ENCODE measurements around the gene ACAA1.
"Not testable (repeated sequence)": the region's sequence is repeated elsewhere in the genome, so short reads cannot be mapped to it uniquely, and the experiment has no call there.

The ACAA1 gene

DNA sequence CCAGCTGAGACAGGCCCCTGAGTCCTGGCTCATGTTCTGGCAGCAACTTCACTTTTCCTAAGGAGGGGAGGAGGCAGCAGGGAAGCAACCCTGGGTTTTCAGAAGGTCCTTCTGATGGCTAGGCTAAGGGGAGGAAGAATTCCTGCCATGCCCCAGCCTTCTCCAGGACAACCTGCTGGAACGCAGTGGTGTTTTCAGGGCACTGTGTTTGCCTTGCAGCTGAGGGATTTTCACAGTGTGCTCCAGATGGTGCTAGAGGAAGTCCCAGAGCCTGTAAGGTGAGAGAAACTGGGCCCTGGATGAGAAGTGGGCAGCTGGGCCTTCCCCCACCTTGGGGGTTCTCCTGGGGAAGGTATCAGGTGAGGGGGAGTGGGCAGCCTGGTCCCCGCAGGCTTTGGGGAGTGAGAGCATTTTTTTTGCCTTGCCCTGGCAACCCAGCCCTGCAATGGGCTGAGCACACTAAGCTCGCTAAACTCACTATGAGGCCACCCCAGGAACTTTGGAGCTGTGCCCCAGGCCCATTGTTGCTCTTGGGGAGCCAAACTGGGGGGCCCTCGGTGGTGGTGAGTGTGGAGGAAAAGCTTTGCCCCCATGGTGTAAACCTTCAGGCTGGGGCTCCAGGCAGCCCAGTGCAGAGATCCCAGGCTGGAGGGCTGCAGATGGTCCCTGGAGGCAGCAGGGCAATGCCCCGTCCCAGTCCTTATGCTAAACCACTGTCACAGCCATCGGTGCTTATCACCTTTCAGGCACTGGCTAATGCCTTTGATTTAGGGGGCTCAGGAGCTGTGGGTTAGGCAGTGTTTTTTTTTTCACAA, 41.1 kb downstream of the ACAA1 start:
- TF ChIP-seq JUND (IDR thresholded peaks at IDR 0.05; ENCODE audit: low read depth): no peak
- in situ Hi-C loops (cut with HindIII; ENCODE audit: low pct_unique_long_range_greater_than_20kb, low sequenced_read_pairs): no loop called here
- DNase-seq (ENCODE audit: low read depth in 1 of 2, low spot score in 1 of 2): no peak

DNA sequence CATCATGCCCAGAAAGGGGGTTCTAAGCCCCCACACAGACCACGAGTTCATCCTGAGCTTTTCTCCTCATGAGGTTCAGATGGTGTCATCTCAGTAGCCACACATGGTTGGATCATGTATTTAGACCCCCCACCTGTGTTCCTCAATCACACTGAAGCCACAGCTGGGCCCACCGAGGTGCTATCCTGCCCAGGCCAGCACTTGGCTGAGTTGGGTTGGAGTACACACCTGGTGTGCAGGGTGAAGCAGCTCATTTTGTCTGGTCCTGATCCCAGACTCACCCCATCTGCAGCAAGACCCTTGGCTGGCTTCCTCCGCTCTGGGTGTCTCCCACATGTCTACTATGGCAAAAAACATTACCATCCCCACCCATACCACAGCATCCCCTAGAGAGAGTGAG, 41.9 kb downstream of the ACAA1 start:
- in situ Hi-C loops (cut with HindIII; ENCODE audit: low pct_unique_long_range_greater_than_20kb, low sequenced_read_pairs): no loop called here
- no peak for TF ChIP-seq JUND (IDR thresholded peaks at IDR 0.05; ENCODE audit: low read depth)

DNA sequence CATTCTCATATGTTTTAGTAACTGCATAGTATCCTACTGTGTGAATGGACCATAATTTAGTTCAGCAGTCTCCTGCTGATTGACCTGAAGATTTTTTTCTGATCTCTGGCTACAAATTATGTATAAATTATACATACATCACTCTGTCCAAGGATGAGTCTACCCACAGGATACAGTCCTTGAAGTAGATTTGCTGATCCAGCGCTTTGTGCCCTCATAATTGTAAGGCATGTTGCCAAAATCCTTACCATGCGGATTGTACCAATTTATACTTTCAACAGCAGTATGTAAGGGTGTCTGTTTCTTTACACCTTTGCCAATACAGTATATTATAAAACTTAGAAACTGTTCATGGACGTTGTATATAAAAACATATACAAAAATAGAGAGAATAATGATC, 46.5 kb downstream of the ACAA1 start:
- no peak for DNase-seq (ENCODE audit: low read depth in 1 of 2, low spot score in 1 of 2)
- no peak for TF ChIP-seq JUND (IDR thresholded peaks at IDR 0.05; ENCODE audit: low read depth)
- in situ Hi-C loops (cut with HindIII; ENCODE audit: low pct_unique_long_range_greater_than_20kb, low sequenced_read_pairs): no loop called here

More for the DNA sequence above, 41.9 kb downstream of the ACAA1 start:
- no peak for DNase-seq (ENCODE audit: low read depth in 1 of 2, low spot score in 1 of 2)

DNA sequence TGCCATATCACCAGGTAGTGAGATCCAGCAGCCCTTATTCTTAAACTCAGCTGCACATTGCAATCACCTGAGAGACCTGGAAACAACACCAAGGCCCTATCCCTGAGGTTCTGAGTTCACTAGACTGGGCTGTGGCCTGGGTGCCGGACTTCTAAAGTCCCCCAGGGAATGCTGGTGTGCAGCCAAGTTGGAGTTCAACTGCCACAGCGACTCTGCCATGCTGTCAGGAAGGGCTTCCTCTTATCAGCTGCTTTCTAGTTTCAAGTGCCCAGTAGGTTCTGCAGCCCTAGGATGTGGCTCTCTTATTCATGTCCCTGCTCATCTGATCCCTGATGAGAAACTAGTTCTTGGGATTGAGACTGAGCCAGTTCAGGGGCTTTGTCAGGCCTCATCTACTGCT, 47.8 kb downstream of the ACAA1 start:
- no peak for DNase-seq (ENCODE audit: low read depth in 1 of 2, low spot score in 1 of 2)
- TF ChIP-seq JUND (IDR thresholded peaks at IDR 0.05; ENCODE audit: low read depth): no peak
- in situ Hi-C loops (cut with HindIII; ENCODE audit: low pct_unique_long_range_greater_than_20kb, low sequenced_read_pairs): no loop called here

DNA sequence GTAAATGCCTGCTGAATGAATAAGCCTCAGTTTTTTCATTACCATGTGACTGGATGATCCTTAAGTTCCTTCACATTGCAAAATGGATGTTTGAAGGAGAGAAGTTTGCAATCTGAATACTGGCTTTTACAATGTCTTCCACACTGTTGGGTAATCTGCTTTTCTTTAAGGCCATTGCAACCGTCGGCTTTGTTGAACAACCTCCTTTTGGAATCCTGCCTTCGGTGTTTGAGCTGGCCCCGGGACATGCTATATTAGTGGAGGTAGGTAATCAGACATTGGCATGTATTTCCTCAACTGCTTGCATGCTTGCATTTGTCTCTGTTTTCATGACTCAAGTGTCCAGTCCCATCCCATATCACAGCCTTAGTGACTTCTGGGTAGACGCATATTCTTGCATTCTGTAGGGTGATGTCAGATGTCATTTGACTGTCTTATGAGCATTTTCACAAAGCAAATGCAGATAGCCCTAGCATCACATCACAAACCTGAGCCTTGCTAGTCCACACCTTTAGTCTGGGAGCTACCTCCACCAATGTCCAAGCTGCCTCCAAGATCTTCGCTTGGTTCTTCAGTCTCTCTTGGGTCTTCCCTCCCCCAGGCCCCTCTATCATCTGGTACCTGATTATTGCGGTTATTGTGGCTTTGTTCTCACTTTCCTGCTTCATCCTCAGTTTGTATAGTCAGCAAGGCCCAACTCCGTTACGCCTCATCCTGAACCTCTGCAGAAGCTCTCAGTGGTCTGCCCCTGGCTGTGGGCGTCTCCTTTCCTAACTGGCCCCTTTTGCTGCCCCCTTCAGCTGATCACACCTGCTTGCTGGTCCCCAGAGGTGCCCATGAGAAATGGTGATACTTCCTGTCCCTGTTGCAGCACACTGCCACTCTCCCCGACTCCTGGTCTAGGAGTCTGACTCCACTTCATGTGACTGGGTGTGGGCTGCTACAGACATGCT, 48.5 kb downstream of the ACAA1 start:
- DNase-seq (ENCODE audit: low read depth in 1 of 2, low spot score in 1 of 2): no peak
- TF ChIP-seq JUND (IDR thresholded peaks at IDR 0.05; ENCODE audit: low read depth): no peak
- in situ Hi-C loops (cut with HindIII; ENCODE audit: low pct_unique_long_range_greater_than_20kb, low sequenced_read_pairs): no loop called here

DNA sequence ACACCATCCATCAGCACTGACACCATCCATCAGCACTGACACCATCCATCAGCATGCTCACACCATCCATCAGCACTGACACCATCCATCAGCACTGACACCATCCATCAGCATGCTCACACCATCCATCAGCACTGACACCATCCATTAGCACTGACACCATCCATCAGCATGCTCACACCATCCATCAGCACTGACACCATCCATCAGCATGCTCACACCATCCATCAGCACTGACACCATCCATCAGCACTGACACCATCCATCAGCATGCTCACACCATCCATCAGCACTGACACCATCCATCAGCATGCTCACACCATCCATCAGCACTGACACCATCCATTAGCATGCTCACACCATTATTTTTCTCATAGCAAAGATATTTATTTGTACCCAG, 49.6 kb downstream of the ACAA1 start:
- in situ Hi-C loops (cut with HindIII; ENCODE audit: low pct_unique_long_range_greater_than_20kb, low sequenced_read_pairs); DNase-seq (ENCODE audit: low read depth in 1 of 2, low spot score in 1 of 2): not testable (repeated sequence)

DNA sequence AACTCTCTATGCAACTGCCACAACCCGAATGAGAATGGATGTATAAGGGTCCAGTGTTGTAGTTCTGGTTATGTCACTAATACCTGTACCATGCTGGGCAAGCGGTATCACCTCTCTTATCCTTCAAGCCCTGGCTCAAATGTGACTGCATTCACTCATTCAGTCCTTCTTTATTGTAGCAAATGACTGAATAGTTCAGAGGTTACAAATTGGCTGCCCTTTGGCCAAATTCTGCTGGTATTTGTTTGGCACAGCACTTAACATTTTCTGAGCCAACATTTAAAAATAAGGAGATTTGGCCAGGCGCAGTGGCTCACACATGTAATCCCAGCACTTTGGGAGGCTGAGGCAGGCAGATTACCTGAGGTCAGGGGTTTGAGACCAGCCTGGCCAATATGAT, 50.4 kb downstream of the ACAA1 start:
- DNase-seq (ENCODE audit: low read depth in 1 of 2, low spot score in 1 of 2): no peak
- no peak for TF ChIP-seq JUND (IDR thresholded peaks at IDR 0.05; ENCODE audit: low read depth)
- in situ Hi-C loops (cut with HindIII; ENCODE audit: low pct_unique_long_range_greater_than_20kb, low sequenced_read_pairs): no loop called here

DNA sequence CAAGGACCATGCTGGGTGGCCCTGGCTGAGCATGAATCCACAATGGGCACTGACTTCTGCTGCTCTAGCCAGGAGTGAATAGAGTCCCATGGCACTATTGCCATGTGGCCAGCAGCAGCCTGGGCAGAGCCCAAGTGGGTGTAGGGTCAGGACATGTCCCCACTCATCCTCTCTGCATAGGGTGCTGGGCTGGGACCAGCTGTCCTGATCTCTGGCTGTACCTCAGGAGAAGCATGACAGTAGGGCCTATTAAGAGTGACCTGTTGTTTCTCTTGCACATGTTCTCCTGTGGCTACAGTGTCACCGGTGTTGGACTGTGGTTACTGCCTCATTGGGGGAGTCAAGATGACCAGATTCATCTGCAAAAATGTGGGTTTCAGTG, 51.0 kb downstream of the ACAA1 start:
- no peak for TF ChIP-seq JUND (IDR thresholded peaks at IDR 0.05; ENCODE audit: low read depth)
- in situ Hi-C loops (cut with HindIII; ENCODE audit: low pct_unique_long_range_greater_than_20kb, low sequenced_read_pairs): no loop called here
- no peak for DNase-seq (ENCODE audit: low read depth in 1 of 2, low spot score in 1 of 2)

DNA sequence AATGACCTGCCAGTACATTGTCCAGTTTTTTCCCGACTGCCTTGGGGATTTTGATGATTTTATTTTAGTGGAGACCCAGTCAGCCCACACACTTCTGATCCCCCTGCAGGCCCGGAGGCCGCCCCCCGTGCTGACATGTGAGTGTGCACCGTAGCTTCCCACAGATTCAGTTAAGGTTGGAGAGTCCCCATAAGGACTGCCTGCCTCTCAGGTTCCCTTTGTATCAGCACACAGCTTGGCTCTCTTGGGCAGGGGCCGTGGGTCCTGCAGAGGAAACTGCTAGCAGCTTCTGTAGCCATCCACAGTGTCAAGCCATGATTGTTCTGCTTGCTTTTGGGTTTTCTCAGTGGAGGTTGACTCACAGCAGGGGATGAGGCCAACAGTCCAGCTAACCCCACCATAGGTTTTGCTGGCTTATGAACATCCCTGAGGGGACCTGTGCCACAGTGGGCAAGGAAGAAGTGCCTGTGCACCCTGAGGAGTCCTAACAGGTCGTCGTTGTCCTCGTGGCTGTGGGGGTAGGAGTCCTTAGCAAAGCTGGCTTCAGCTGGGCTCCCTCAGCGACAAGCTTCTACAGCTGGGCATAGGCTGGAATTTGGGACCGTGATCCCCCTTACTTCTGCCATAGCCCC, 51.5 kb downstream of the ACAA1 start:
- in situ Hi-C loops (cut with HindIII; ENCODE audit: low pct_unique_long_range_greater_than_20kb, low sequenced_read_pairs): no loop called here
- TF ChIP-seq JUND (IDR thresholded peaks at IDR 0.05; ENCODE audit: low read depth): no peak
- DNase-seq (ENCODE audit: low read depth in 1 of 2, low spot score in 1 of 2): no peak

DNA sequence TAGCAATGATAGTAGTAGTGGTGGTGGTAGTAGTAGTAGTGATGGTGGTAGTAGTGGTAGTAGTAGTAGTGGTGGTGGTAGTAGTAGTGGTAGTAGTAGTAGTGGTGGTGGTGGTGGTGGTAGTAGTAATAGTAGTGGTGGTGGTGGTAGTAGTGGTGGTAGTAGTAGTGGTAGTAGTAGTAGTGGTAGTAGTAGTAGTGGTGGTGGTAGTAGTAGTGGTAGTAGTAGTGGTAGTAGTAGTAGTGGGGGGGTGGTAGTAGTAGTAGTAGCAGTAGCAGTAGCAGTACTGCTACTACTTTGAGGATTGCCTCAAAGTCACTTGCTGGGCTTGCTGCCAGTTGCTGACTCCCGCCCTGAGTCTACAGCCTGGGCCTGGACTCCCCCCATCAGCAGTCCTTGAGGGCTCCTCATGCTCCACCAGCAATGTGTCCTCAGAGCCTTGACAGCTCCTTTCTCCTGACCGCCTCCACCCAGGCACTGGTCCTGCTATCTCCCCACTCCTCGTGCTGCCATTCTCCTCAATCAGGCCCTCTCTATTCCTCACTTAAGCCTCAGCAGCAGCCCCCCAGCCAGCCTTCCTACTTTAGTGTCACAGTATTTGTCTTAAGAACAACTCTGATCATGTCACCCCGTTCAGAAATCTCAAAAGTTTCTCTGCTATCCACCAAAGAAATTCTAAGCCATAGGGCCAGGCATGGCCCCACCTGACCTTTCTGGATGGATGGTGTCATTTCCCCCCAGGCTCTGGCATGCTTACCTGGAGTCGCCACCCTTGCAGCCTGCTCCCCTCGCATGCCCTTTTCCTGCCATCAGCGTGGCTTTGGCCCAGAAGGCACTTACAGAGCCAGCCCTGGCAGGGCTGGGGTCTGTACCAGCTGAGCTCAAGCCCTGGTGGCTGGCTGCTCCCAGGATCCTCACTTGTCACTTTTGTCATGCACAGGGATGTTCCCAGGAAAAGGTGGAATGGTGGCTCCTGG, 52.3 kb downstream of the ACAA1 start:
- peak in 1 of 2 experiments; percentile 57 for DNase-seq (ENCODE audit: low read depth in 1 of 2, low spot score in 1 of 2)
- no peak for TF ChIP-seq JUND (IDR thresholded peaks at IDR 0.05; ENCODE audit: low read depth)
- in situ Hi-C loops (cut with HindIII; ENCODE audit: low pct_unique_long_range_greater_than_20kb, low sequenced_read_pairs): no loop called here

DNA sequence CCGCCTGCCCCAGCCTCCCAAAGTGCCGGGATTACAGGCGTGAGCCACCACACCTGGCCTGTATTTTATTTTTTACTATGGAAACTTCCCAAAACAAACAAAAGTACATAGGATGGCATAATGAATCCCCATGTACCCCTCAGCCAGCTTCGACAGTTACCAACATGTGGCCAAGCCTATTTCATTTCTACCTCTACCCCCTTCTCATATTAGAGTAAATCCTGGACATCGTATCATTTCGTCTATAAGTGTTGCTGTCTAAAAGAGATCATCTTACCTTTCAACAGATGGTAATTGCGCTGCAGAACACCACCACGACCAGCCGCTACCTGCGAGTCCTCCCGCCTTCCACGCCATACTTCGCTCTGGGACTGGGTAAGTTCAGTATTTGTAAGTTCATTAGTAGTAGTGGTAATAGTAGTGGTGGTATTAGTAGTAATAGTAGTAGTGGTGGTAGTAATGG, 53.0 kb downstream of the ACAA1 start:
- no peak for DNase-seq (ENCODE audit: low read depth in 1 of 2, low spot score in 1 of 2)
- TF ChIP-seq JUND (IDR thresholded peaks at IDR 0.05; ENCODE audit: low read depth): no peak
- in situ Hi-C loops (cut with HindIII; ENCODE audit: low pct_unique_long_range_greater_than_20kb, low sequenced_read_pairs): no loop called here

DNA sequence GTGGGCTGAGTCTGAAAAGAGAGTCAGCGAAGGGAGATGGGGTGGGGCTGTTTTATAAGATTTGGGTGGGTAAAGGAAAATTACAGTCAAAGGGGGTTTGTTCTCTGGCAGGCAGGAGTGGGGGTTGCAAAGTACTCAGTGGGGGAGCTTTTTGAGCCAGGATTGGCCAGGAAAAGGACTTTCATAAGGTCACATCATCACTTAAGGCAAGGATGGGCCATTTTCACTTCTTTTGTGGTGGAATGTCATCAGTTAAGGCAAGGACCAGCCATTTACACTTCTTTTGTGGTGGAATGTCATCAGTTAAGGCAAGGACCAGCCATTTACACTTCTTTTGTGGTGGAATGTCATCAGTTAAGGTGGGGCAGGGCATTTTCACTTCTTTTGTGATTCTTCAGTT, 53.7 kb downstream of the ACAA1 start:
- in situ Hi-C loops (cut with HindIII; ENCODE audit: low pct_unique_long_range_greater_than_20kb, low sequenced_read_pairs); DNase-seq (ENCODE audit: low read depth in 1 of 2, low spot score in 1 of 2): not testable (repeated sequence)

DNA sequence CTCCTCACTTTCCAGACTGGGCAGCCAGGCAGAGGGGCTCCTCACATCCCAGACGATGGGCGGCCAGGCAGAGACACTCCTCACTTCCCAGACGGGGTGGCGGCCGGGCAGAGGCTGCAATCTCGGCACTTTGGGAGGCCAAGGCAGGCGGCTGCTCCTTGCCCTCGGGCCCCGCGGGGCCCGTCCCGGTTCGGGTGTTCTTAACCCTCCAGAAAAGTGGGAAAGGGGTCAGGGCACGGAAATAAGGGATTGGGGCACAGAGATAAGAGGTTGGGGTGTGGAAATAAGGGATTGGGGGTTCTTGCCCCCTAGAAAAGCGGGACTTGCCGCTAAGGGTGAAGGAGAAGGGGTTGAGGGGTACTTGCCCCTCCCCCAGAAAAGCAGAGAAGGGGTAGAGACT, 54.6 kb downstream of the ACAA1 start:
- in situ Hi-C loops (cut with HindIII; ENCODE audit: low pct_unique_long_range_greater_than_20kb, low sequenced_read_pairs): not testable (repeated sequence)

DNA sequence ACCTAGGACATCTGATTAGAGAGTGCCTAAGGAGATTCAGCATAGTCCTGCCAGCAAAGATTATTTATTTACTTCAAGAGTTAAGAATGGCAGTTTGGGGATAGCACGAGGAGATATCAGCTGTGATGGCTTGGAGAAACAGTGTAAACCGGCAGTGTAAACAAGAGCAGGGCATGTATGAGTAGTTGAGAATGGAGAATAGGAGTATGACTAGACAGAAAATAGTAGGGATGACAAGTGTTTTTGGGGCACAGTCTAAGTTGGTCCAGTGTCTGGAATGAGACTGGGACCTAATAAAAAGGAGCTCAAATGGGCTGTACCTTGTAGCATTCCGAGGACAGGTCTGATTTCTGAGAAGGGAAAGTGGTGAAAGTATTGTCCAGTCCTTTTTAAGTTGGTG, 59.9 kb downstream of the ACAA1 start:
- DNase-seq (ENCODE audit: low read depth in 1 of 2, low spot score in 1 of 2); in situ Hi-C loops (cut with HindIII; ENCODE audit: low pct_unique_long_range_greater_than_20kb, low sequenced_read_pairs): not testable (repeated sequence)

More for the DNA sequence above, 54.6 kb downstream of the ACAA1 start:
- DNase-seq (ENCODE audit: low read depth in 1 of 2, low spot score in 1 of 2): not testable (repeated sequence)

Data from T47D (cell line).